NB4 (cell line): ENCODE measurements around the gene CMKLR1.

Source experiments
- MYC ChIP-seq: IDR thresholded peaks from 2 replicates; pipeline ENCODE4 v1.6.1; 2011; ENCODE audit warnings: low read depth, low read length
- POLR2A ChIP-seq: IDR thresholded peaks from 2 replicates; pipeline ENCODE4 v1.6.1; 2011; ENCODE audit warnings: mild to moderate bottlenecking; ENCODE audit not compliant: insufficient read length; ENCODE audit errors: extremely low read depth
- TF ChIP-seq, protein P1 (sequence below): IDR thresholded peaks from one replicate; pipeline ENCODE4 v1.5.1; 2012; ENCODE audit warnings: low read depth, low read length
- TF ChIP-seq, protein P2 (sequence below): IDR thresholded peaks from 2 replicates; pipeline ENCODE4 v1.6.1; 2011; ENCODE audit warnings: low read depth, low read length

DNA sequence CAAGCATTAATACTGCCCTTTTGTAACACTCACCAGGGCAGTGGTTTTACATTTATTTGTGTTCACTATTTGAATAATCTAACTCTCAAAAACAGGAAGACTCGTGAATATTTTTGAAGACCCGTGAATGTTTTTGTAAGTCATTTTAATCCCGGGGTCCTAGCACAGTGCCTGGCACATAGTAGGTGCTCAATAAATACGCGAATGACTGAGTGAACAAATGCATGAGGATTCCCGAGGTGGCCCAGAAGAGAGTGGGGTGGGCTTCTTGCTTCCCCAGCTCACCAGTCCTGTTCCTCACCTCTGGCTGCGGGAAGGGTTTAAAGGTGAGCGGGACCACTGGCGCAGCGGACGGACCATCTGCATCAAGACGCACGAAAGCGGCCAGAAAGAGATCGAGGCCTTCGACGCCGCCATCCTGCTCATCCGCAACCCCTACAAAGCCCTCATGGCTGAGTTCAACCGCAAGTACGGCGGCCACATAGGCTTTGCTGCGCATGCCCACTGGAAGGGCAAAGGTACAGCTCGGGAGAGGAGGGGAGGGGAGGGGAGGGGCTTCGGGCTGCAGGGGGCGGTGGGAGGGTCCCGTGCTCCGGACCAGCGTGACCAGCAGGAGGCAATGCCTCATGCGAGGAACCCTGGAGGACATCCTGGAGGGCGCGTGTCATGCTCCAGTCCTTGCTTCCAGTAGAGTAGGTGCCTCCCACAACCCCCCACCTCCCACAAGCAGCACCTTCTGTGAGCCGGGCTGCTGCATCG is 98.9 kb downstream of the CMKLR1 start:
- TF ChIP-seq, protein P1, sequence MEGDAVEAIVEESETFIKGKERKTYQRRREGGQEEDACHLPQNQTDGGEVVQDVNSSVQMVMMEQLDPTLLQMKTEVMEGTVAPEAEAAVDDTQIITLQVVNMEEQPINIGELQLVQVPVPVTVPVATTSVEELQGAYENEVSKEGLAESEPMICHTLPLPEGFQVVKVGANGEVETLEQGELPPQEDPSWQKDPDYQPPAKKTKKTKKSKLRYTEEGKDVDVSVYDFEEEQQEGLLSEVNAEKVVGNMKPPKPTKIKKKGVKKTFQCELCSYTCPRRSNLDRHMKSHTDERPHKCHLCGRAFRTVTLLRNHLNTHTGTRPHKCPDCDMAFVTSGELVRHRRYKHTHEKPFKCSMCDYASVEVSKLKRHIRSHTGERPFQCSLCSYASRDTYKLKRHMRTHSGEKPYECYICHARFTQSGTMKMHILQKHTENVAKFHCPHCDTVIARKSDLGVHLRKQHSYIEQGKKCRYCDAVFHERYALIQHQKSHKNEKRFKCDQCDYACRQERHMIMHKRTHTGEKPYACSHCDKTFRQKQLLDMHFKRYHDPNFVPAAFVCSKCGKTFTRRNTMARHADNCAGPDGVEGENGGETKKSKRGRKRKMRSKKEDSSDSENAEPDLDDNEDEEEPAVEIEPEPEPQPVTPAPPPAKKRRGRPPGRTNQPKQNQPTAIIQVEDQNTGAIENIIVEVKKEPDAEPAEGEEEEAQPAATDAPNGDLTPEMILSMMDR, result no peak
- TF ChIP-seq POLR2A (no peak), MYC (no peak)
- TF ChIP-seq, protein P2, sequence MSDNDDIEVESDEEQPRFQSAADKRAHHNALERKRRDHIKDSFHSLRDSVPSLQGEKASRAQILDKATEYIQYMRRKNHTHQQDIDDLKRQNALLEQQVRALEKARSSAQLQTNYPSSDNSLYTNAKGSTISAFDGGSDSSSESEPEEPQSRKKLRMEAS, result no peak
